ENCODE measurements around the gene ATAD3C. TPM values are rescaled to one million over a fixed set of nuclear protein-coding genes. Genes with fewer than 3 reads are reported as not detected.

The ATAD3C gene
- total and polyA plus RNA-seq, 2 donors (not counting 3 experiments of a cell fraction or from before 2014, with no cell fraction given) = 0.01 TPM; not detected in 1

- H3K4me2 ChIP-seq (ENCODE audit: insufficient read depth, low read length) = no peak overlapping the region
- H3K9me1 ChIP-seq (replicated peaks; ENCODE audit: control insufficient read depth, extremely low read depth, insufficient read depth, low read length) = no peaks in the 10 kb centered on the region
- no peak for DNase-seq (ENCODE audit: low read depth, low spot score)
- no TSS peak for BruUV-seq (replicated peaks)
- H3K27me3 ChIP-seq (ENCODE audit: control insufficient read depth in 2 of 2, insufficient read depth in 2 of 2, low read length in 2 of 2) = no peaks in the 10 kb centered on the region
- intact Hi-C loops (cut with micrococcal nuclease) (loop anchor here (1.0 kb wide), 1 partner anchor 26 kb away; the partner anchor contains the start of gene MRPL20), dilution Hi-C loops (cut with MboI; ENCODE audit: extremely low pct_ligation_motif_present, low sequenced_read_pairs) (no loop called here)
- H3K36me3 ChIP-seq (ENCODE audit: control insufficient read depth in 2 of 2, extremely low read depth in 1 of 2, insufficient read depth in 2 of 2, low read length in 2 of 2) = no peaks in the 10 kb centered on the region
- H3K9me3 ChIP-seq (replicated peaks; ENCODE audit: control insufficient read depth, insufficient read depth, low read length) = no peaks in the 10 kb centered on the region
- H2AFZ ChIP-seq (ENCODE audit: low read depth, low read length) = peak overlapping the region; percentile 71
- no peak overlapping the region for H3K9ac ChIP-seq (replicated peaks; ENCODE audit: extremely low read depth, insufficient read depth, low read length)
- H3K4me3 ChIP-seq (replicated peaks in 1 of 3; ENCODE audit: insufficient read depth in 1 of 3, low read depth in 1 of 3, low read length in 3 of 3) = no peak overlapping the region
- no peaks in the 10 kb centered on the region for H3K79me2 ChIP-seq (ENCODE audit: control insufficient read depth, insufficient read depth, low read length)
- no peak for TF ChIP-seq POLR2A (IDR thresholded peaks at IDR 0.05; ENCODE audit: low read depth, low read length)
- no peak for TF ChIP-seq GATA2 (IDR thresholded peaks at IDR 0.05; ENCODE audit: insufficient read depth, insufficient read length, low read depth, low read length)
- TF ChIP-seq MAX (IDR thresholded peaks at IDR 0.05; ENCODE audit: insufficient read depth, insufficient read length) = no peak
- no peak for TF ChIP-seq FOS (IDR thresholded peaks at IDR 0.05; ENCODE audit: borderline replicate concordance, insufficient read depth, low read length)
- TF ChIP-seq CTCF (IDR thresholded peaks at IDR 0.05; ENCODE audit: extremely low read depth in 1 of 2, insufficient read depth in 1 of 2, low read depth in 1 of 2, low read length in 2 of 2) = no peak
- no peak for TF ChIP-seq EZH2 (IDR thresholded peaks at IDR 0.05; ENCODE audit: borderline replicate concordance, low read depth, low read length, severe bottlenecking)
- no peak for TF ChIP-seq POLR2AphosphoS5 (IDR thresholded peaks at IDR 0.05; ENCODE audit: insufficient read depth, low read depth, low read length)
- no peak for TF ChIP-seq JUN (IDR thresholded peaks at IDR 0.05; ENCODE audit: borderline replicate concordance, insufficient read depth, insufficient read length, low read depth)
- no peak for TF ChIP-seq MYC (IDR thresholded peaks at IDR 0.05; ENCODE audit: low read depth, low read length)
- no peaks in the 10 kb centered on the region for H4K20me1 ChIP-seq (replicated peaks; ENCODE audit: control insufficient read depth, extremely low read depth, insufficient read depth, low read length)
- POLR2A ChIA-PET = no interaction called here
- no peak for FAIRE-seq
- H3K27ac ChIP-seq (ENCODE audit: insufficient read depth, low read depth, low read length) = no peak overlapping the region
- CTCF ChIA-PET = interaction anchor here (0.7 to 2.4 kb wide), 4 partner anchors 26 to 34 kb away, joined by 3 to 7 read pairs (median 4); partner anchors contain the start of genes CCNL2 and MRPL20
- peaks cover 19% of the 10 kb centered on the region for H3K4me1 ChIP-seq (ENCODE audit: control insufficient read depth, extremely low read depth, insufficient read depth, low read length)
Observed at GRCh38 chr1:1432951-1433803, 16.3 kb upstream of the ATAD3C start.

All from endothelial cell of umbilical vein (primary cell).